TTC549 (cell line): ENCODE results near the gene RPL29.

Experiments
- FAIRE-seq: peaks from 2 replicates; lab custom pipeline; 2012; peaks lifted over from hg19 to GRCh38; lab: Jason Lieb, UNC

The RPL29 gene

GRCh38 chr3:51962854-51963530, 32.7 kb downstream of the RPL29 start:
- no peak for FAIRE-seq

GRCh38 chr3:51961602-51962569, 33.8 kb downstream of the RPL29 start:
- FAIRE-seq = no peak

GRCh38 chr3:51961011-51961410, 34.7 kb downstream of the RPL29 start:
- FAIRE-seq = no peak

- no peak for FAIRE-seq
These were observed 35.3 kb downstream of the RPL29 start for GRCh38 chr3:51960386-51960785.

GRCh38 chr3:51959651-51960050, 36.0 kb downstream of the RPL29 start:
- FAIRE-seq = no peak

GRCh38 chr3:51958603-51959521, 36.8 kb downstream of the RPL29 start:
- FAIRE-seq = no peak

- no peak for FAIRE-seq
These were observed 38.0 kb downstream of the RPL29 start for GRCh38 chr3:51957520-51958205.

- no peak for FAIRE-seq
These were observed 39.6 kb downstream of the RPL29 start for GRCh38 chr3:51955893-51956770.

GRCh38 chr3:51955175-51955892, 40.4 kb downstream of the RPL29 start, which contains the start of gene GPR62:
TSS of gene GPR62 (plus strand) at chr3:51955381. CDS start at chr3:51955653, 272 bp downstream.
- FAIRE-seq = no peak

GRCh38 chr3:51954713-51955112, 41.0 kb downstream of the RPL29 start:
- FAIRE-seq = no peak

- FAIRE-seq = no peak
These were observed 41.6 kb downstream of the RPL29 start for GRCh38 chr3:51954105-51954504.

GRCh38 chr3:51953445-51953844, 42.2 kb downstream of the RPL29 start:
- FAIRE-seq = no peak

- no peak for FAIRE-seq
These were observed 44.8 kb downstream of the RPL29 start for GRCh38 chr3:51950899-51951298.

- FAIRE-seq = no peak
These were observed 46.6 kb downstream of the RPL29 start for GRCh38 chr3:51949121-51949520.

- no peak for FAIRE-seq
These were observed 47.6 kb downstream of the RPL29 start for GRCh38 chr3:51948016-51948580.

GRCh38 chr3:51947215-51947900, 48.3 kb downstream of the RPL29 start:
- no peak for FAIRE-seq

GRCh38 chr3:51946796-51947195, 48.9 kb downstream of the RPL29 start:
- no peak for FAIRE-seq

- no peak for FAIRE-seq
These were observed 49.6 kb downstream of the RPL29 start for GRCh38 chr3:51945926-51946705.
